SK-MEL-5 (cell line): ENCODE measurements around the gene ZDHHC13. TPM values are rescaled to one million over a fixed set of nuclear protein-coding genes. Genes with fewer than 3 reads are reported as not detected.

Experiments
- DNase-seq: peaks from one replicate; pipeline ENCODE4 v3.0.0-alpha.2; 2016; ENCODE audit warnings: low read depth, low spot score
- in situ Hi-C: cut with HindIII; loops from 2 replicates; pipeline ENCODE4 v1.10.0; 2016; ENCODE audit warnings: low sequenced_read_pairs, high pct_unique_total_duplicates, low pct_unique_long_range_greater_than_20kb
- total RNA-seq: library from RNA; depleted of rRNA; stranded (reverse); fragments of >200 nt; shearing (Covaris generic); gene quantifications from 2 replicates; pipeline ENCODE4 v1.2.3, GENCODE V29; 2014; rRNA removed

Gene ZDHHC13
- total RNA-seq, 1 experiment from 2014 or later: 18.0 TPM

DNA sequence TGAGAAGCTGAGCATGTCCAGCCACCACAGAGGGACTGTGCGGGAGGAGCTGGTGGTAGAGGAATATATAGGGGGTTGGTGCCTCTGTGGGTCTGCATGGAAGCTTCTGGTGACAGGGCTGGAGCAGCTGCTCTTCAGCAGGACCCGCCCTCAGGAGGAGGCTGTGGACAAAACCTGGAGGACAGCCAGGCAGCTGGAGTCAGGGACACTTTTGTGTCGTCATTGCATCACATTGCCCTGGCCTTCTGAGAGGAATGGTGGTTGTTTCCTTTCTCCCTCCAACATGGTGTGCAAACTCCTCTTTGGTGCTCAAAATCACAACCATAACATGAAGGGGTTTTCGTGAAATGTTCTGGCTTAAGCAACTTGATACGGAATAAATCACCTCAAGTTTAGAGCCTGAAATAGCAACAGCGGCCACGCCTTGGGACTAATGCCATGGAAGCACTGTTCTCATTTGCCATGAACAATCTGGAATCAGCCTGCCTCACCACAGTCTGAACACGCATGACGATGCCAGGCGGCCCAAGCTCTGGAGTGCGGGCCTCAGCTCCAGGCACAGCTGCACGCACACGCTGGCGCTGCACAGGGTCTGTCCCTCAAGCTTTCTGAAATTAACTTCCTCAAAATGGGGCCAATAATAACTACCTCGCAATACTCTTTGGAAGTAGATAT, 102.0 kb downstream of the ZDHHC13 start:
- in situ Hi-C loops: no loop called here
- DNase-seq: no peak

DNA sequence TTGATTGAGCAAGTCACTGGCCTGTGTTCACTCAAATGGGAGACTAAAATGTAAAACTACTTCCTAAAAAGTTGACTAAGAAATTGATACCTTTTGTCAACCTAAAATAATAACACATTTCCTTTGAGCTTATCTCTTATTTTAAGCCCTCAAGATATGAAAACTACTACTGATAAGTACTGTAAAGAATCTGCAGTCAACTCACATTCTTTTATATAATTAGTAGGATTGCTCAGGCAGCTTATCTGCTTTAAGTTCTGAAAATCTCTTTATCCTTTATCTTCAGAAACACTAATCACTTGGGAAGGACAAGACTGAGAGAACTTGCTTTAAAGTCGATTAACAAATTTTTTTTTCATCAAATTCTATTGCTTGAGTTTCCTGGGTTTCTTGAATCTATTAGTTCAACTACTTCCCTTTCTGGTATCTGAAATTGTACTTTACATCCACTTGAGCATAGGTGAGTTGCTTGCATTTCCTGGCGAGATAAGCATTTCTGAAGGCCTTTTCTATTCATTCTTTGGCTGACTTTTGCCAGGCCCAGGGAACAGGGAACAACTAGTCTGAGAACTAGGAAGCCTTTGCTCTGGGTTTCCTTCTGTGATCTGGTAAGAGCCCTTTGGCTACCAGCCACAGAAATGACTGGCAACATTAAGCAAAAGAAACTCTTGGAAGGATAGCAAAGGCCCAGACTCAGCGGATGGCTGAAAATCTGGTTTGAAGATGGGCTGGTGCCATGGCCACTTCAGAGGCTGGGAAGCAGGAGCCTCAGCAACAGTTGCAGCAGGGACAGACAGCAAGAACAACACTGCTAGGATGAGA, 104.1 kb downstream of the ZDHHC13 start:
- in situ Hi-C loops: no loop called here
- no peak for DNase-seq

DNA sequence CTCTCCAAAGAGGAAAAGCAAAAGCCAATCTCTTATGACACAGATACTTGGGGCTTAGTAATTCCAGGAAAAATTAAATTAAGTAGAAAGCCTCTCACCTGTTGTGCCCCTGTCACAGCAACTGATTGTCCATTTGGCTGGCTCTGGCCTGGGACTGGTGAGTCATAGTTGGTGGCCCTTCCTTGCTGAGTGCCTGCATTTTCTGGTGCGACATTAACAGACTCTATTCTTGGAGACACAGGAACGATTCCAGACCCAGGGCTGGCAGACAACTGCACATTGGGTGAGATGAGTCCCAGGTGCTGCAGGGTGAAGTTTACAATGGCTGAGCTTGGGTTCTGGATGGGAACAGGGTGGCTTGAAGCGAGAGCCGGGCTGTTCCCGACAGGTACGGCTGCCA, 108.2 kb downstream of the ZDHHC13 start:
- no peak for DNase-seq
- in situ Hi-C loops: no loop called here

DNA sequence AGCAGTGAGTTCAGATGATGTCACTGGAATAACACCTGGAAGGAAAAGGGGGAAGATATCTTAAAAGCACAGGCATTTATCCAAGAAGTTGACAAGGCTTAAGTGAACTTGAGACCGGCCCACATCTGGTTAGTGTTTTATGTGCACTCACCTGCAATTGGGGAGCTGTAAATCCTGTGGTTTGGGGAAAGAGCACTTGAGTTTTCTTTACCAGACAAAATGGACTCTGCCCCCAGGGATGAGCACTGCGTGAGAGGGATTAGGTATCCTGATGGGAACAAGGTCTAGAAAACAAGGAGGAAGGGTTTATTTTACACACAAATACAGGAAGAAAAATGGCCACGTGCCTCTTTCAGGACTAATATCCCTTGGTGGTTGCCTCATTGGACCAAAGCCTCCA, 108.6 kb downstream of the ZDHHC13 start:
- in situ Hi-C loops: no loop called here
- DNase-seq: no peak

Other genes with a start within 250 kb of the ZDHHC13 start
- gene MRGPRX1, start 177.8 kb upstream of the ZDHHC13 start, total RNA-seq: not detected in 2 replicates
- not detected in 2 replicates for gene MRGPRX2, start 56.5 kb upstream of the ZDHHC13 start, total RNA-seq
- gene CSRP3, start 84.8 kb downstream of the ZDHHC13 start, total RNA-seq: not detected in 2 replicates
- gene E2F8, start 123.8 kb downstream of the ZDHHC13 start, total RNA-seq: 1.6 and 2.1 TPM in 2 replicates